Esophagus muscularis mucosa (tissue), 4 donors: ENCODE results near the gene CLDND2. TPM values are rescaled to one million over a fixed set of nuclear protein-coding genes. Genes with fewer than 3 reads are reported as not detected.

ENCODE experiments used
- DNase-seq: peaks from one replicate; pipeline ENCODE4 v3.0.0-alpha.2; 2017; ENCODE audit errors: extremely low spot score
- H3K27ac ChIP-seq, 4 donors: fragments of 200-600 bp; sonication (generic); replicated peaks in 1 of 4; 1 replicate in 3 of 4; 2 replicates in 1 of 4; pipeline ENCODE4 v1.5.1; 2016 to 2019; ENCODE audit warnings: mild to moderate bottlenecking in 1 of 4
- H3K27me3 ChIP-seq, 4 donors: fragments of 200-600 bp; sonication (generic); one replicate each; pipeline versions ENCODE4 v1.5.1 to v1.6.0; 2016 to 2019
- H3K36me3 ChIP-seq, 4 donors: fragments of 200-600 bp; sonication (generic); one replicate each; pipeline ENCODE4 v1.5.1; 2016 to 2019
- H3K4me1 ChIP-seq, 4 donors: fragments of 200-600 bp; sonication (generic); one replicate each; pipeline ENCODE4 v1.5.1; 2016 to 2019
- H3K4me3 ChIP-seq, 4 donors: fragments of 200-600 bp; sonication (generic); 1 replicate in 2 of 4; 2 replicates in 2 of 4; pipeline ENCODE4 v1.5.1; 2016 to 2019; ENCODE audit warnings: mild to moderate bottlenecking in 4 of 4, moderate library complexity in 1 of 4
- H3K9me3 ChIP-seq, 4 donors: fragments of 200-600 bp; sonication (generic); 1 replicate in 3 of 4; 2 replicates in 1 of 4; pipeline ENCODE4 v1.5.1; 2016 to 2019
- CTCF ChIP-seq, 3 experiments: fragments of 200-600 bp in 2 of 3; fragments of 450-650 bp in 1 of 3; sonication (generic) in 2 of 3; IDR thresholded peaks; one replicate each; pipeline ENCODE4 v1.5.1; 2017 to 2019; ENCODE audit warnings: antibody characterized with exemption in 3 of 3, mild to moderate bottlenecking in 2 of 3, moderate library complexity in 1 of 3
- EP300 ChIP-seq: sonication (generic); formaldehyde crosslinking; IDR thresholded peaks from one replicate; pipeline ENCODE4 v1.6.1; 2017; ENCODE audit warnings: antibody characterized with exemption
- POLR2A ChIP-seq: fragments of 450-650 bp; IDR thresholded peaks from one replicate; pipeline ENCODE4 v1.6.1; 2017; ENCODE audit warnings: antibody characterized with exemption, moderate library complexity, mild to moderate bottlenecking, low read depth
- POLR2AphosphoS5 ChIP-seq, 2 donors: sonication (generic); formaldehyde crosslinking; IDR thresholded peaks; one replicate each; pipeline ENCODE4 v1.6.1; 2017; ENCODE audit warnings: antibody characterized with exemption in 2 of 2
- WGBS: methylation state at CpG from one replicate; pipeline ENCODE4 v1.1.5; 2018; 5-methylcytosine and 5-hydroxymethylcytosine counted together
- intact Hi-C: fragments of 100-400 bp; cut with DNase I; formaldehyde crosslinking; loops from one replicate; pipeline ENCODE4 v1.15.1; 2023
- total RNA-seq, 4 donors: library from RNA; depleted of rRNA; stranded (reverse); fragments of >200 nt; gene quantifications; one replicate each; pipeline versions ENCODE4 v1.1.0 to v1.2.1, GENCODE V29; 2016

CLDND2 gene
- total RNA-seq, 4 donors from 2014 or later = not detected

- intact Hi-C loops = loop anchor here (5.0 kb wide), 1 partner anchor 49 kb away; the partner anchor contains the start of gene VSIG10L
- Histone ChIP-seq H3K27ac (no peak overlapping the region), H3K9me3 (no peaks in the 10 kb centered on the region), H3K4me3 (no peak overlapping the region), H3K4me1 (peaks cover 9 to 14% (median 13%) of the 10 kb centered on the region in 4 donors), H3K36me3 (no peaks in the 10 kb centered on the region), H3K27me3 (no peaks in the 10 kb centered on the region)
- 63% methylated on average over 8 of the region's 8 CpGs for WGBS
- no peak for TF ChIP-seq EP300
- no peak for TF ChIP-seq CTCF (IDR thresholded peaks at IDR 0.05)
- no peak for TF ChIP-seq POLR2AphosphoS5 (IDR thresholded peaks at IDR 0.05)
- no peak for TF ChIP-seq POLR2A
- DNase-seq = no peak
Measured at GRCh38 chr19:51391073-51391611, 22.3 kb upstream of the CLDND2 start.

- Histone ChIP-seq H3K4me1 (peaks cover 3 to 7% (median 5%) of the 10 kb centered on the region in 4 donors), H3K36me3 (no peaks in the 10 kb centered on the region), H3K4me3 (no peak overlapping the region), H3K9me3 (no peaks in the 10 kb centered on the region), H3K27me3 (no peaks in the 10 kb centered on the region), H3K27ac (no peak overlapping the region)
- no peak for DNase-seq
- TF ChIP-seq CTCF (IDR thresholded peaks at IDR 0.05) (no peak), POLR2A (no peak), EP300 (no peak), POLR2AphosphoS5 (IDR thresholded peaks at IDR 0.05) (no peak)
- intact Hi-C loops = no loop called here
- WGBS = 86% methylated on average over 14 of the region's 14 CpGs
Measured at GRCh38 chr19:51389143-51389542, 20.3 kb upstream of the CLDND2 start.

DNA sequence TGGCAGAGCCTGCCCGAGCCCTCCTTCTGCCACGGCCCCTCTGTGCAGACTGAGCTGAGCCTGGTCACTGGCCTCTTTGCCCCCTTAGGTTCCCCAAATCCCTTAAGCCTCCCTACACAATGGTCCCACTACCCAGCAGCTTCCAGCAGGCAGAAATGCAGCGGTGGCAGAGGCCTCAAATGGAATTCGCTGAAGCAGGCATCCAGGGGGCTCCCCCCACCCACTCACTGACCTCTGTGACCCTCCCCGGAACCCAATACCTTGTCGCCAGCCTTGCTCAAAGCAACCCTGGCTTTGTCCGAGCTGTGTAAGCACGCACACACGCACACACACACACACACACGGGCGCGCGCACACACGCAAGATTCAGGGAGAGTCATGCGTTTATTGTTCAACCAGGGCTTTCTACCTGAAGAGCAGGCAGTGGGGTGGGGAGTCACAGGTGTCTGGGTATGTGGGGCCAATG, 19.2 kb upstream of the CLDND2 start, which contains the start of gene LIM2:
TSS of gene LIM2 (minus strand) at position 51 of the 466 bp plus-strand sequence. CDS start 531 bp downstream, outside the sequence.
- no peaks in the 10 kb centered on the region for H3K4me1 ChIP-seq
- no peak within 1 kb of the TSS for H3K27ac ChIP-seq
- no peak for TF ChIP-seq POLR2AphosphoS5 (IDR thresholded peaks at IDR 0.05)
- TF ChIP-seq POLR2A = no peak
- TF ChIP-seq CTCF (IDR thresholded peaks at IDR 0.05) = no peak
- TF ChIP-seq EP300 = no peak
- WGBS = 90% methylated on average over 15 of the region's 15 CpGs
- intact Hi-C loops = no loop called here
- no peaks in the 10 kb centered on the region for H3K9me3 ChIP-seq
- H3K36me3 ChIP-seq = no peaks in the 10 kb centered on the region
- H3K27me3 ChIP-seq = no peaks in the 10 kb centered on the region
- DNase-seq = no peak
- H3K4me3 ChIP-seq = no peak within 1 kb of the TSS

- Histone ChIP-seq H3K4me3 (no peak overlapping the region), H3K4me1 (no peaks in the 10 kb centered on the region), H3K27ac (no peak overlapping the region), H3K36me3 (no peaks in the 10 kb centered on the region), H3K9me3 (no peaks in the 10 kb centered on the region), H3K27me3 (no peaks in the 10 kb centered on the region)
- no peak for TF ChIP-seq POLR2A
- DNase-seq = no peak
- intact Hi-C loops = no loop called here
- 84% methylated on average over 11 of the region's 14 CpGs for WGBS
Measured at GRCh38 chr19:51386882-51387520, 18.2 kb upstream of the CLDND2 start.

DNA sequence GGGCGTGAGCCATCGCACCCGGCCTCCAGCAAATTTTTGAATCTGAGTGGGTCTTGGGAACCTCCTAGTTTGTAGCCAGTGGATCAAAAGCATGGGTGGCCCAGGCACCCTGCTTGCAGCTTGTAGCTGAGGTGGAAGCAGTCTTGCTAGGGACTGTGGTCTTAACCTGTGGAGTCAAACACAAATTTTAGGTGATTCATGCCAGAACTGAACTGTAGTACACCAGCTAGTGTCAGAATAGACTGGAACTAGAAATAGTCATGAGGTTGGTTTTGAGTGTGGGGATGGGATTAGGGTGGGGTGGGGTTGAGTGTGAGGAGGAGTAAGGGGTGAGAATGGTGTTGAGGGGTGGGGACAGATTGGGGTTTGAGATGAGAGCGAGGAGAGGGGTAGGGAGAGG, 13.2 kb upstream of the CLDND2 start:
- TF ChIP-seq POLR2A = no peak
- no peak for TF ChIP-seq POLR2AphosphoS5 (IDR thresholded peaks at IDR 0.05)
- TF ChIP-seq EP300 = no peak
- no peak for TF ChIP-seq CTCF (IDR thresholded peaks at IDR 0.05)
- Histone ChIP-seq H3K4me1 (no peaks in the 10 kb centered on the region), H3K36me3 (no peaks in the 10 kb centered on the region), H3K9me3 (peaks cover 0 to 2% (median 0%) of the 10 kb centered on the region in 4 donors), H3K4me3 (no peak overlapping the region), H3K27ac (no peak overlapping the region), H3K27me3 (no peaks in the 10 kb centered on the region)
- intact Hi-C loops = no loop called here
- DNase-seq = no peak
- 95% methylated on average over 4 of the region's 4 CpGs for WGBS
